Heart right ventricle (tissue), 16 donors: ENCODE data around the gene LRFN5. TPM values are rescaled to one million over a fixed set of nuclear protein-coding genes. Genes with fewer than 3 reads are reported as not detected.

Experiments used
- ATAC-seq, 8 donors: fragments of 200-7000 bp; cut with Tn5 transposase; one replicate each; pipeline ENCODE4 v1.9.1; 2020; ENCODE audit warnings: mild to moderate bottlenecking in 8 of 8, moderate library complexity in 8 of 8, moderate number of reproducible peaks in 1 of 8
- DNase-seq, 2 donors: peaks; one replicate each; pipeline ENCODE4 v3.0.0-alpha.2; 2020
- H3K27ac ChIP-seq, 10 donors: fragments of 200-600 bp; sonication (generic) in 2 of 10; one replicate each; pipeline versions ENCODE4 v1.5.0 to v1.8.0; 2020 to 2022; ENCODE audit warnings: mild to moderate bottlenecking in 3 of 10
- H3K27me3 ChIP-seq, 7 donors: fragments of 200-600 bp; one replicate each; pipeline ENCODE4 v1.8.0; 2021 to 2022; ENCODE audit warnings: mild to moderate bottlenecking in 2 of 7
- H3K36me3 ChIP-seq, 9 donors: fragments of 200-600 bp; sonication (generic) in 1 of 9; one replicate each; pipeline versions ENCODE4 v1.5.0 to v1.8.0; 2020 to 2022; ENCODE audit warnings: mild to moderate bottlenecking in 2 of 9
- H3K4me1 ChIP-seq, 9 donors: fragments of 200-600 bp; sonication (generic) in 1 of 9; one replicate each; pipeline versions ENCODE4 v1.5.0 to v1.8.0; 2020 to 2022; ENCODE audit warnings: mild to moderate bottlenecking in 4 of 9
- H3K4me3 ChIP-seq, 10 donors: fragments of 200-600 bp; sonication (generic) in 2 of 10; one replicate each; pipeline versions ENCODE4 v1.5.0 to v1.8.0; 2020 to 2022; ENCODE audit warnings: mild to moderate bottlenecking in 7 of 10, moderate library complexity in 2 of 10
- H3K9me3 ChIP-seq, 11 donors: fragments of 200-600 bp in 10 of 11; sonication (generic) in 2 of 11; one replicate each; pipeline versions ENCODE4 v1.5.0 to v1.8.0; 2013 to 2022; ENCODE audit warnings: mild to moderate bottlenecking in 2 of 11, control low read depth in 1 of 11, moderate library complexity in 1 of 11
- CTCF ChIP-seq, 9 donors: fragments of 200-600 bp; sonication (generic) in 2 of 9; IDR thresholded peaks; one replicate each; pipeline versions ENCODE4 v1.5.0 to v1.8.0; 2021 to 2022; ENCODE audit warnings: antibody characterized with exemption in 9 of 9, mild to moderate bottlenecking in 5 of 9, moderate library complexity in 1 of 9
- WGBS, 2 donors: extraction: QIAGEN DNeasy Blood & Tissue Kit; methylation state at CpG; one replicate each; pipeline ENCODE4 v1.1.7; 2013; ENCODE audit warnings: inconsistent platforms in 1 of 2; 5-methylcytosine and 5-hydroxymethylcytosine counted together
- intact Hi-C, 10 donors: fragments of 100-400 bp; cut with DNase I; formaldehyde crosslinking; loops; one replicate each; pipeline versions ENCODE4 v1.11.1 to v1.14.2; 2022
- polyA plus RNA-seq, 2 donors: library from polyadenylated mRNA; stranded (reverse); fragments of 200-250 nt; gene quantifications; one replicate each; pipeline ENCODE4 v1.2.3, GENCODE V29; 2013
- total RNA-seq, 10 donors: library from RNA; stranded (reverse); fragmentation: NEBNext Ultra II Directional in 3 of 10; extraction: Animal tissue kit (Norgen Biotek cat#: 25700) in 3 of 10; gene quantifications; one replicate each; pipeline versions ENCODE4 v1.2.1 to v1.2.4, GENCODE V29; 2021 to 2023
- donor health status: Arrhythmogenic right ventricular cardiomyopathy.
- donor health status: ischemic (EF 13 %, LVEDD 7.1; RV severe dilation, severe dysfunction).
- donor health status: healthy with polysubstance abuse.
- donor health status: DM: no; HTN: yes; CAD: no.
- donor health status: DM: no; HTN: no; CAD: no.
- donor health status: ischemic (EF 25% LVEDD 6.9; RV normal size, moderate dysfunction).
- donor health status: ischemic (EF 25% LVEDD 5.7; RV mildly dilated, moderate dysfunction).
- donor health status: healthy.
- donor health status: DM: yes; HTN: yes; CAD: no.
- donor health status: Ischemic cardiomyopathy.
- donor health status: ischemic (EF 35%, LVEDD 5.7; RV mildly dilated, moderate dysfunction).
- donor health status: nonischemic (EF 11% LVEDD 7.7; RV severe dilation, severe dysfunction).
- donor health status: DM: yes; HTN: yes; CAD: no.
- donor health status: PGD.
- donor health status: ischemic (EF 29% LVEDD 5.4; RV normal size, mild dysfunction).
- donor health status: nonischemic (EF 23%, LVEDD 6.1; RV moderate dilation, normal function).

Gene LRFN5
- total and polyA plus RNA-seq, 12 donors = 0.13 to 1.5 (median 0.49) TPM; not detected in 1

GRCh38 chr14:41817626-41818025, 210.9 kb downstream of the LRFN5 start:
- Histone ChIP-seq H3K4me1 (no peaks in the 10 kb centered on the region), H3K4me3 (no peak overlapping the region), H3K9me3 (peaks cover 0 to 9% (median 0%) of the 10 kb centered on the region in 11 donors), H3K27ac (no peak overlapping the region), H3K36me3 (no peaks in the 10 kb centered on the region), H3K27me3 (no peaks in the 10 kb centered on the region)
- no peak for TF ChIP-seq CTCF (IDR thresholded peaks at IDR 0.05)
- WGBS, 2 donors = 74 to 86% methylated on average over 1 of the region's 1 CpG
- DNase-seq = no peak
- ATAC-seq = no peak
- intact Hi-C loops = no loop called here

- Histone ChIP-seq H3K36me3 (no peaks in the 10 kb centered on the region), H3K27me3 (no peaks in the 10 kb centered on the region), H3K4me1 (no peaks in the 10 kb centered on the region), H3K9me3 (peaks cover 0 to 29% (median 9%) of the 10 kb centered on the region in 11 donors), H3K4me3 (no peak overlapping the region), H3K27ac (no peak overlapping the region)
- DNase-seq = no peak
- ATAC-seq = no peak
- 92 to 96% methylated on average over 2 of the region's 2 CpGs for WGBS, 2 donors
- intact Hi-C loops = no loop called here
- peak in 1 of 9 donors; percentile 6 for TF ChIP-seq CTCF (IDR thresholded peaks at IDR 0.05)
Measured at GRCh38 chr14:41824441-41824840, 217.8 kb downstream of the LRFN5 start.

- intact Hi-C loops = no loop called here
- H3K27me3 ChIP-seq = no peaks in the 10 kb centered on the region
- peaks cover 0 to 29% (median 9%) of the 10 kb centered on the region in 11 donors for H3K9me3 ChIP-seq
- TF ChIP-seq CTCF (IDR thresholded peaks at IDR 0.05) = no peak
- no peak overlapping the region for H3K27ac ChIP-seq
- ATAC-seq = no peak
- no peaks in the 10 kb centered on the region for H3K4me1 ChIP-seq
- no peak overlapping the region for H3K4me3 ChIP-seq
- WGBS, 2 donors = 86 to 90% methylated on average over 1 of the region's 1 CpG
- DNase-seq = no peak
- no peaks in the 10 kb centered on the region for H3K36me3 ChIP-seq
Measured at GRCh38 chr14:41825622-41826021, 218.9 kb downstream of the LRFN5 start.

- 65 to 72% methylated on average over 2 of the region's 2 CpGs for WGBS, 2 donors
- intact Hi-C loops = no loop called here
- TF ChIP-seq CTCF (IDR thresholded peaks at IDR 0.05) = no peak
- DNase-seq = peak in 1 of 2 donors; percentile 9
- H3K27me3 ChIP-seq = no peaks in the 10 kb centered on the region
- ATAC-seq = peak in 1 of 8 donors; percentile 58
- no peaks in the 10 kb centered on the region for H3K9me3 ChIP-seq
- H3K36me3 ChIP-seq = no peaks in the 10 kb centered on the region
- no peaks in the 10 kb centered on the region for H3K4me1 ChIP-seq
- no peak overlapping the region for H3K27ac ChIP-seq
- H3K4me3 ChIP-seq = no peak overlapping the region
Measured at GRCh38 chr14:41830714-41831406, 224.2 kb downstream of the LRFN5 start.
